HG02759 (cell line): ENCODE measurements around the gene MOGAT3.

ENCODE experiments used
- ATAC-seq: cut with Tn5 transposase; IDR thresholded peaks from one replicate; pipeline ENCODE4 v1.9.1; 2021; ENCODE audit warnings: mild to moderate bottlenecking, moderate library complexity; ENCODE audit not compliant: unreplicated experiment

Gene MOGAT3

DNA sequence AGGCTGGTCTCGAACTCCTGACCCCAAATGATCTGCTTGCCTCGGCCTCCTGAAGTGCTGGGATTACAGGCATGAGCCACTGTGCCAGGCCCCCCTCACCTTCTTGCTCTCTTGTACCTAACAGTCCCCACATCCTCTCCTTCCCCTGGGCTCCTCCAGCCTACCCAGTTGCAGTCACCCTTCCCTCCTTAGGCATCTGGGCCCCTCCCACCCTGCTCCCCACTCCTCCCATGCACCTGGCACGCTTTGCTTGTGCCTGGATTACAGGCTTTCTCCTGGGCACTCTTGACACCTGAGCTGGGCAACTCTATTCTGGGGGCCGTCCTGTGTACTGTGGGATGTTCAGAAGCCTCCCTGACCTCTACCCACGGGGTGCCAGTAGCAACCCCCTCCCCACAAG, 33.8 kb upstream of the MOGAT3 start:
- no peak for ATAC-seq

GRCh38 chr7:101233907-101234547, 33.2 kb upstream of the MOGAT3 start:
- ATAC-seq: no peak

GRCh38 chr7:101232141-101232850, 31.5 kb upstream of the MOGAT3 start:
- ATAC-seq: no peak

- no peak for ATAC-seq
Observed at GRCh38 chr7:101231644-101232043, 30.8 kb upstream of the MOGAT3 start.

DNA sequence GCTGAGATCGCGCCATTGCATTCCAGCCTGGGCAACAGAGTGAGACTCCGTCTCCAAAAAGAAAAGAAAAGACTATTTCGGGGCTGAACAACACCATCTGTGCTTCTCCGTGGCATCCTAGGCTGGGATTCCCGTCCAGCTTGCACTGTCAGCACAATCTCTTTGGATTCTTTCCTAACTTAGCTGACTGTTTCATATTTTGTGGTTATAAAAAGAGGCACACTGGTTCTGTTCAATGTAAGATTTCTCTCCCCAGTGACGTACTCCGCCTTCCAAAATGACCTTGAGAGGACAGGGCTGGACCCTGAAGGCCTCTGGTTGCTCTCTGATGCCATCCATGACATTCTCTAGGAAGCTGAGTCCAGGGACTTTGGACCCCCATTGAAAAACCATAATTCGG, 25.9 kb upstream of the MOGAT3 start:
- no peak for ATAC-seq

GRCh38 chr7:101225650-101226049, 24.8 kb upstream of the MOGAT3 start:
- ATAC-seq: no peak

GRCh38 chr7:101223528-101223927, 22.7 kb upstream of the MOGAT3 start:
- no peak for ATAC-seq

DNA sequence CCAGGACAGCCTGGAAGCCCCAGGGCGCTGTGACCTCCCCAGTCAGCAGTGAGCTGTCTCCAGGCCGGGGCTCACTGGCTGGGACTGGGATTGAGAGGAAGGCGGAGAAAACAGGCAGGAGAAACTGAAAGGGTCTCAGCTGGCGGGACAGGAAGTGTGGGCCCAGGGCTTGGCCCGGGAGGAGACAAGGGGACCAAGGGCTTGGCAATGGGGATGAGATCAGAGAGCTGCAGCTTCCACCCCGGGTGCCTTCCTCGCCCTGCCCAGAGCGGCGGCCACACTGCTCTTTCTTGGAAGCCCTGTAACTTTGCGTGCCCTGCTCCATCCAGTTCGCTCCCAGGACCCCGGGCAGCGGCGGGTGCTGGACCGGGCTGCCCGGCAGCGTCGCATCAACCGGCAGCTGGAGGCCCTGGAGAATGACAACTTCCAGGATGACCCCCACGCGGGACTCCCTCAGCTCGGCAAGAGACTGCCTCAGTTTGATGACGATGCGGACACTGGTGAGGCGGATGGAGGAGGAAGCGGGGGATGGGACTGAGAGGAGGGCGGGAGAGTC, 21.5 kb upstream of the MOGAT3 start:
- ATAC-seq: no peak

GRCh38 chr7:101220295-101220694, 19.5 kb upstream of the MOGAT3 start:
- ATAC-seq: no peak

DNA sequence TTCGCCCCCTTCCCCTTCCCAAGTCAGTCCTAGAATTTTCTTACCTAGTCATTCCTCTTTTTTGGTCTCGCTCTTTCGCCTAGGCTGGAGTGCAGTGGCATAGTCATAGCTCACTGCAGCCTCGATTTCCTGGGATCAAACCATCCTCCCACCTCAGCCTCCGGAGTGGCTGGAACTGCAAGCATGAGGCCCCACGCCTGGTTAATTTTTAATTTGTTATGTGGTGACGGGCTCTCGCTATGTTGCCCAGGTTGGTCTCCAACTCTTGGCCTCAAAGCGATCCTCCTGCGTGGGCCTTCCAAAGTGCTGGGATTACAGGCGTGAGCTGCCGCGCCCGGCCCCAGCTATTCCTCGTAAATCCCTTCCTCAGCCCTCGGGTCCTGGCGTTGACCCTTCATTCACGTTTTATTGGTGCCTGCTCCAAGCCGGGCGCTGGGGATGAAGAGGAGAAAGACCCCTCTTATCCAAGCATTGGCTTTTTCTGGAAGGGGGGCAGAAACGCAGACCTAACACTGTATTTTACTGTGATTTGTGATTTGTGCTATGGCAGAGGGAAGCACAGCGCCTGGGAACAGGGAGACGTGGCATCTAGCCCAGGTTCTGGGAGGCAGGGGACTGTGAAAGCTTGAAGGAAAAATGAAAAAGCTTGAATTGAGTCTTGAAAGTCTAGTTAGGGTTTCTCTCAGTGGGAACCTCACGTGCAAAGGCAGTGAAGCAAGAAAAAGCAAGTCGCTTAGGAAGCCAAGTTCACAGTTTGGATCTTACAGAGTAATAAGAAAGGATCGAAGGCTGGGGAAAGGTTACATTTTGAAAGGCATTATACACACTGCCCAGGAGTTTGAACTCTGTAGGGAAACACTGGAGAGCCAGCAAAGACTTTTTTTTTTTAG, 17.6 kb upstream of the MOGAT3 start:
- ATAC-seq: peak; percentile 18

GRCh38 chr7:101217388-101218235, 16.8 kb upstream of the MOGAT3 start, which contains the start of the genes PLOD3 and ZNHIT1:
Gene PLOD3, minus strand, starts transcription at chr7:101217581. Its CDS starts 307 bp downstream, at chr7:101217274.
Gene ZNHIT1, plus strand, starts transcription at chr7:101218165. Its CDS starts 31 bp downstream, at chr7:101218196.
- ATAC-seq: peak; percentile 72

DNA sequence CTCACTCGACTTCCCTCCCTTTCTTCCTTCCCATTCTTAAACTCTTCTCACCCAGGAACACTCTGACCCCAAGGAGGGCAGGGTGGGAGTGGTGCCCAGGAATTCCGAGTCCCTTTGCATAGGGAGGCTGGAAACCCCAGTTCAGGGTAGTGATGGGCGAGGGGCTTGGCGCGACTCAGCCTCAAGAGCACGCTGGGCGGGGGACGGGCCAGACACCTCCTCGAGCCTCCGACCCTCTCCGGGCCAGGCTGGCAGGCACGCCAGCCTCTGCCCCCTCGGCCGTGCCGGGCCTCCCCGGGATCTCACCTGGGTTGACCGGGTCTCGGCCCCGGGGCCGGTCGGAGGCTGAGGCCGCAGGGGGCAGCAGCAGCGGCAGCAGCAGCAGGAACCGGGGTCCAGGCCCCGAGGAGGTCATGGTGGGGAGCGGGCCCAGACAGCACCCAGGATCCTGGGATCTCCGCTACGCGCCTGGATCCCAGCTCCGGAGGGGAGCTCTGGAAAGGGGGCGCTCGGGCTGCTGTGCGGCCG, 16.1 kb upstream of the MOGAT3 start:
- peak; percentile 27 for ATAC-seq

GRCh38 chr7:101216001-101216859, 15.4 kb upstream of the MOGAT3 start:
- ATAC-seq: no peak

DNA sequence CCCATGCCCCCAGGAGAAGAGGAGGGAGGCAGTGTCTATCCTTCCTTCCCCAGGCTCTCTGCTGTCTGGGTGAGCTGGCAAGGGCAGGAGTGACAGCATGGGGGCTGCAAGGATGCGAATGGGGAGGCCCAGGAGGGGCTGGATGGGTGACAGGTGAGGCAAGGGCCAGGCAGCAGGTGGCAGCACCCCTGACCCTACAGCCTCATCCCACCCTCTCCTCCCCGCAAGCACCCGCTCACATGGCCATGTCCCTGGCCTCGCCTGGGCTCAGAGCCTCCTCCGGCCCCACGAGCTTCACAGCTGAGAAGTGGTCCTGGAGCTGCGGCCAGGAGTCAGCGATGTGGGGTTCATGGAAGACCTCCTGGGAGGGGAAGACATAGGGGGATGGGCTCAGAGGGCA, 11.2 kb upstream of the MOGAT3 start:
- ATAC-seq: no peak

DNA sequence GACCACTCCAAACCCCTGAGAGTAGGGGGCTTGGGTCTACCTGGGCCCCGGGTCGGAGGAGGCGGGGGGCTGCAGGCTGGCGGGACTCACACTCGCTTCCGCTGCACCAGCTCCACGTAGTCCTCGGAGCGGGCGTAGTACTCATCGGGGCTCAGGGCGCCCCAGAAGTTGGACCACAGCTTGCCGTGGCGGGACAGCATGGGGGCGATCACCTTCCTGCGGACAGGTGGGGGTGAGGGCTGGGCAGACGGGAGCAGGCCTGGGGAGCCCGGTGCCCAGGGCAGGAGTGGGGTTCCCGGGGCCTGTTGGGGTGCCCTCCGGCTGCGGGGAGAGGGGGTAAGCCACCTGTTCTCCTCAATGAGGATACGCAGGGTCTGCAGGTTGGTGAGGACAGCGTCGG, 10.7 kb upstream of the MOGAT3 start:
- ATAC-seq: no peak

GRCh38 chr7:101210143-101210542, 9.3 kb upstream of the MOGAT3 start:
- no peak for ATAC-seq

GRCh38 chr7:101208794-101209193, 8.0 kb upstream of the MOGAT3 start:
- ATAC-seq: no peak

GRCh38 chr7:101207459-101207858, 6.6 kb upstream of the MOGAT3 start:
- ATAC-seq: no peak

GRCh38 chr7:101206665-101207042, 5.8 kb upstream of the MOGAT3 start:
- ATAC-seq: no peak
